HepG2 (cell line): ENCODE data around the gene ADAMTS13. TPM values are rescaled to one million over a fixed set of nuclear protein-coding genes. Genes with fewer than 3 reads are reported as not detected.

Experiments used
- ARNTL ChIP-seq: sonication (generic); formaldehyde crosslinking; IDR thresholded peaks from 2 replicates; pipeline ENCODE4 v1.4.0; 2020; ENCODE audit warnings: mild to moderate bottlenecking, missing genetic modification reagents
- KLF9 ChIP-seq: IDR thresholded peaks from 2 replicates; pipeline ENCODE4 v1.6.1; 2016; ENCODE audit warnings: low read depth
- SNAPC2 ChIP-seq: sonication (generic); formaldehyde crosslinking; IDR thresholded peaks from 2 replicates; pipeline ENCODE4 v1.8.1; 2022; ENCODE audit warnings: mild to moderate bottlenecking, missing genetic modification reagents
- TAF15 ChIP-seq: fragments of 200-400 bp; formaldehyde crosslinking; IDR thresholded peaks from one replicate; pipeline ENCODE4 v1.6.1; 2018; ENCODE audit warnings: mild to moderate bottlenecking, low read depth, low read length; ENCODE audit not compliant: poor library complexity, severe bottlenecking
- YY1 ChIP-seq: IDR thresholded peaks from 2 replicates; pipeline ENCODE4 v1.6.1; 2011; ENCODE audit warnings: low read length, low read depth, moderate library complexity, mild to moderate bottlenecking; ENCODE audit not compliant: insufficient read depth, insufficient replicate concordance
- ZFP90 ChIP-seq: sonication (generic); formaldehyde crosslinking; IDR thresholded peaks from 2 replicates; pipeline ENCODE4 v1.8.0; 2022; ENCODE audit warnings: missing genetic modification reagents, mild to moderate bottlenecking, inconsistent platforms, borderline replicate concordance
- ZFY ChIP-seq: sonication (generic); formaldehyde crosslinking; IDR thresholded peaks from 2 replicates; pipeline ENCODE4 v1.4.0; 2020; ENCODE audit warnings: missing genetic modification reagents
- ZNF577 ChIP-seq: sonication (generic); formaldehyde crosslinking; IDR thresholded peaks from 2 replicates; pipeline ENCODE4 v1.4.0; 2020; ENCODE audit warnings: mild to moderate bottlenecking, low read depth, missing genetic modification reagents, borderline replicate concordance
- ZNF609 ChIP-seq: sonication (generic); formaldehyde crosslinking; IDR thresholded peaks from 2 replicates; pipeline ENCODE4 v1.4.0; 2020; ENCODE audit warnings: mild to moderate bottlenecking, missing genetic modification reagents, borderline replicate concordance
- ZNF879 ChIP-seq: sonication (generic); formaldehyde crosslinking; IDR thresholded peaks from 2 replicates; pipeline ENCODE4 v1.8.1; 2023; ENCODE audit warnings: missing genetic modification reagents
- ZSCAN30 ChIP-seq: sonication (generic); formaldehyde crosslinking; IDR thresholded peaks from 2 replicates; pipeline ENCODE4 v1.5.0; 2020; ENCODE audit warnings: mild to moderate bottlenecking, missing genetic modification reagents
- polyA plus RNA-seq, 8 experiments: library from polyadenylated mRNA; depleted of rRNA in 3 of 8; stranded (reverse) in 7 of 8; unstranded in 1 of 8; fragments of >200 nt; fragmentation: Illumina TruSeq in 4 of 8; extraction: Trizol in 4 of 8; gene quantifications; 2 replicates each; pipeline versions ENCODE4 v1.2.1 to v1.2.3, GENCODE V29; 2011 to 2016; ENCODE audit warnings: low read depth in 4 of 8, missing spikeins in 1 of 8, mixed read lengths in 1 of 8; ENCODE audit not compliant: insufficient read depth in 1 of 8
- total RNA-seq, 5 experiments: library from RNA; depleted of rRNA; stranded (reverse); fragments of >200 nt; fragmentation: Illumina TruSeq; extraction: Trizol; gene quantifications; 2 replicates each; pipeline ENCODE4 v1.2.3, GENCODE V29; 2016; ENCODE audit warnings: low read depth in 1 of 5
- TF ChIP-seq, protein P1 (sequence below): sonication (generic); formaldehyde crosslinking; IDR thresholded peaks from 2 replicates; pipeline ENCODE4 v1.4.0; 2020; ENCODE audit warnings: missing genetic modification reagents, borderline replicate concordance
- TF ChIP-seq, protein P2 (sequence below): IDR thresholded peaks from 2 replicates; pipeline ENCODE4 v1.6.1; 2016; ENCODE audit warnings: missing genetic modification reagents, missing compliant biosample characterization
- TF ChIP-seq, protein P3 (sequence below): sonication (generic); formaldehyde crosslinking; conservative IDR thresholded peaks from 2 replicates; pipeline ENCODE4 v1.8.0; 2022; ENCODE audit warnings: mild to moderate bottlenecking, moderate library complexity, missing genetic modification reagents
- TF ChIP-seq, protein P4 (sequence below): sonication (generic); formaldehyde crosslinking; IDR thresholded peaks from 2 replicates; pipeline ENCODE4 v1.4.0; 2020; ENCODE audit warnings: missing genetic modification reagents, low read depth, mild to moderate bottlenecking, borderline replicate concordance

Gene ADAMTS13
- total and polyA plus RNA-seq, 2 of the 13 experiments (the other 11 are each of a cell fraction or from before 2014, with no cell fraction given) = 0.91 to 4.5 TPM

- TF ChIP-seq, protein P1, sequence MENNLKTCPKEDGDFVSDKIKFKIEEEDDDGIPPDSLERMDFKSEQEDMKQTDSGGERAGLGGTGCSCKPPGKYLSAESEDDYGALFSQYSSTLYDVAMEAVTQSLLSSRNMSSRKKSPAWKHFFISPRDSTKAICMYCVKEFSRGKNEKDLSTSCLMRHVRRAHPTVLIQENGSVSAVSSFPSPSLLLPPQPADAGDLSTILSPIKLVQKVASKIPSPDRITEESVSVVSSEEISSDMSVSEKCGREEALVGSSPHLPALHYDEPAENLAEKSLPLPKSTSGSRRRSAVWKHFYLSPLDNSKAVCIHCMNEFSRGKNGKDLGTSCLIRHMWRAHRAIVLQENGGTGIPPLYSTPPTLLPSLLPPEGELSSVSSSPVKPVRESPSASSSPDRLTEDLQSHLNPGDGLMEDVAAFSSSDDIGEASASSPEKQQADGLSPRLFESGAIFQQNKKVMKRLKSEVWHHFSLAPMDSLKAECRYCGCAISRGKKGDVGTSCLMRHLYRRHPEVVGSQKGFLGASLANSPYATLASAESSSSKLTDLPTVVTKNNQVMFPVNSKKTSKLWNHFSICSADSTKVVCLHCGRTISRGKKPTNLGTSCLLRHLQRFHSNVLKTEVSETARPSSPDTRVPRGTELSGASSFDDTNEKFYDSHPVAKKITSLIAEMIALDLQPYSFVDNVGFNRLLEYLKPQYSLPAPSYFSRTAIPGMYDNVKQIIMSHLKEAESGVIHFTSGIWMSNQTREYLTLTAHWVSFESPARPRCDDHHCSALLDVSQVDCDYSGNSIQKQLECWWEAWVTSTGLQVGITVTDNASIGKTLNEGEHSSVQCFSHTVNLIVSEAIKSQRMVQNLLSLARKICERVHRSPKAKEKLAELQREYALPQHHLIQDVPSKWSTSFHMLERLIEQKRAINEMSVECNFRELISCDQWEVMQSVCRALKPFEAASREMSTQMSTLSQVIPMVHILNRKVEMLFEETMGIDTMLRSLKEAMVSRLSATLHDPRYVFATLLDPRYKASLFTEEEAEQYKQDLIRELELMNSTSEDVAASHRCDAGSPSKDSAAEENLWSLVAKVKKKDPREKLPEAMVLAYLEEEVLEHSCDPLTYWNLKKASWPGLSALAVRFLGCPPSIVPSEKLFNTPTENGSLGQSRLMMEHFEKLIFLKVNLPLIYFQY (CRISPR knock-in tag) = 0 out of 2 replicates have a peak, but pooled peaks have one; percentile 1
- TF ChIP-seq, protein P2, sequence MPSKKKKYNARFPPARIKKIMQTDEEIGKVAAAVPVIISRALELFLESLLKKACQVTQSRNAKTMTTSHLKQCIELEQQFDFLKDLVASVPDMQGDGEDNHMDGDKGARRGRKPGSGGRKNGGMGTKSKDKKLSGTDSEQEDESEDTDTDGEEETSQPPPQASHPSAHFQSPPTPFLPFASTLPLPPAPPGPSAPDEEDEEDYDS = peak; percentile 56; the same call in 1 of the 2 replicates
- TF ChIP-seq, protein P3, sequence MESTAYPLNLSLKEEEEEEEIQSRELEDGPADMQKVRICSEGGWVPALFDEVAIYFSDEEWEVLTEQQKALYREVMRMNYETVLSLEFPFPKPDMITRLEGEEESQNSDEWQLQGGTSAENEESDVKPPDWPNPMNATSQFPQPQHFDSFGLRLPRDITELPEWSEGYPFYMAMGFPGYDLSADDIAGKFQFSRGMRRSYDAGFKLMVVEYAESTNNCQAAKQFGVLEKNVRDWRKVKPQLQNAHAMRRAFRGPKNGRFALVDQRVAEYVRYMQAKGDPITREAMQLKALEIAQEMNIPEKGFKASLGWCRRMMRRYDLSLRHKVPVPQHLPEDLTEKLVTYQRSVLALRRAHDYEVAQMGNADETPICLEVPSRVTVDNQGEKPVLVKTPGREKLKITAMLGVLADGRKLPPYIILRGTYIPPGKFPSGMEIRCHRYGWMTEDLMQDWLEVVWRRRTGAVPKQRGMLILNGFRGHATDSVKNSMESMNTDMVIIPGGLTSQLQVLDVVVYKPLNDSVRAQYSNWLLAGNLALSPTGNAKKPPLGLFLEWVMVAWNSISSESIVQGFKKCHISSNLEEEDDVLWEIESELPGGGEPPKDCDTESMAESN (CRISPR knock-in tag) = peak; percentile 0; the same call in 1 of the 2 replicates
- TF ChIP-seq ZFP90 (CRISPR knock-in tag) (peak; percentile 46; the same call in 1 of the 2 replicates), ZNF577 (CRISPR knock-in tag) (no peak), ZNF609 (CRISPR knock-in tag) (0 out of 2 replicates have a peak, but pooled peaks have one; percentile 4), ZNF879 (CRISPR knock-in tag) (no peak), ARNTL (CRISPR knock-in tag) (no peak; the same call in 1 of the 2 replicates), ZFY (CRISPR knock-in tag) (peak; percentile 29; the same call in 1 of the 2 replicates), YY1 (peak; percentile 63), TAF15 (peak; percentile 90), KLF9 (CRISPR knock-in tag) (peak; percentile 19; the same call in 1 of the 2 replicates), ZSCAN30 (no peak), SNAPC2 (CRISPR knock-in tag) (peak; percentile 100)
- TF ChIP-seq, protein P4, sequence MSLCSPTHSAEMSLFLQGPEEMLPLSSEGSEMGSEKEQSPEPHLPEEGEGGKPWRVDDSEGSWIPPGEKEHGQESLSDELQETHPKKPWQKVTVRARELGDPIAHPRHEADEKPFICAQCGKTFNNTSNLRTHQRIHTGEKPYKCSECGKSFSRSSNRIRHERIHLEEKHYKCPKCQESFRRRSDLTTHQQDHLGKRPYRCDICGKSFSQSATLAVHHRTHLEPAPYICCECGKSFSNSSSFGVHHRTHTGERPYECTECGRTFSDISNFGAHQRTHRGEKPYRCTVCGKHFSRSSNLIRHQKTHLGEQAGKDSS = no peak
These were observed 37.6 kb downstream of the ADAMTS13 start, which contains the start of gene CACFD1 (continued) for GRCh38 chr9:133459476-133460404.
